Body of pancreas (tissue), 4 donors: ENCODE results near the gene SLC7A4. TPM values are rescaled to one million over a fixed set of nuclear protein-coding genes. Genes with fewer than 3 reads are reported as not detected.
"Not testable (repeated sequence)": the region's sequence is repeated elsewhere in the genome, so short reads cannot be mapped to it uniquely, and the experiment has no call there.

Source experiments
- ATAC-seq: fragments of 150-250 bp; one replicate; pipeline ENCODE4 v1.9.1; 2016
- DNase-seq, 4 donors: peaks; one replicate each; pipeline ENCODE4 v3.0.0-alpha.2; 2019
- H3K27ac ChIP-seq, 4 donors: fragments of 200-600 bp; sonication (generic); 1 replicate in 3 of 4; 2 replicates in 1 of 4; pipeline versions ENCODE4 v1.5.1 to v1.6.1; 2016 to 2019; ENCODE audit warnings: mild to moderate bottlenecking in 1 of 4, mixed read lengths in 1 of 4, moderate library complexity in 1 of 4
- H3K27me3 ChIP-seq, 2 donors: fragments of 200-600 bp; sonication (generic); one replicate each; pipeline ENCODE4 v1.6.0; 2016; ENCODE audit warnings: mild to moderate bottlenecking in 1 of 2
- H3K36me3 ChIP-seq, 2 donors: fragments of 200-600 bp; sonication (generic); replicated peaks in 1 of 2; 2 replicates each; pipeline ENCODE4 v1.5.1; 2016; ENCODE audit warnings: low read depth in 2 of 2; ENCODE audit not compliant: insufficient read depth in 1 of 2
- H3K4me1 ChIP-seq: fragments of 200-600 bp; sonication (generic); one replicate; pipeline ENCODE4 v1.6.0; 2016
- H3K4me3 ChIP-seq, 2 donors: fragments of 200-600 bp; sonication (generic); 1 replicate in 1 of 2; 2 replicates in 1 of 2; pipeline ENCODE4 v1.5.1; 2016 to 2019
- H3K9me3 ChIP-seq, 3 donors: fragments of 200-600 bp; sonication (generic); 1 replicate in 2 of 3; 2 replicates in 1 of 3; pipeline ENCODE4 v1.5.1; 2016
- CTCF ChIP-seq, 7 experiments: fragments of 450-650 bp in 4 of 7; fragments of 200-600 bp in 3 of 7; sonication (generic) in 3 of 7; IDR thresholded peaks; one replicate each; pipeline ENCODE4 v1.5.1; 2016 to 2019; ENCODE audit warnings: antibody characterized with exemption in 7 of 7
- POLR2A ChIP-seq, 3 donors: fragments of 450-650 bp; IDR thresholded peaks; one replicate each; pipeline ENCODE4 v1.6.1; 2016; ENCODE audit warnings: antibody characterized with exemption in 3 of 3, mild to moderate bottlenecking in 2 of 3
- WGBS, 2 donors: methylation state at CpG; one replicate each; pipeline ENCODE4 v1.1.5; 2017; 5-methylcytosine and 5-hydroxymethylcytosine counted together
- intact Hi-C: fragments of 100-400 bp; cut with DNase I; formaldehyde crosslinking; loops from one replicate; pipeline ENCODE4 v1.15.1; 2023
- total RNA-seq, 2 donors: library from RNA; depleted of rRNA; stranded (reverse); fragments of >200 nt; gene quantifications; one replicate each; pipeline ENCODE4 v1.1.0, GENCODE V29; 2016

Gene SLC7A4
- total RNA-seq, 2 donors from 2014 or later = 1.3 to 1.8 TPM

- Histone ChIP-seq H3K4me3 (no peak overlapping the region), H3K9me3 (no peaks in the 10 kb centered on the region), H3K27ac (no peak overlapping the region), H3K36me3 (no peaks in the 10 kb centered on the region), H3K4me1 (peaks cover 16% of the 10 kb centered on the region), H3K27me3 (no peaks in the 10 kb centered on the region)
- ATAC-seq (no peak), DNase-seq (no peak)
- intact Hi-C loops = loop anchor here (10.0 kb wide), 1 partner anchor 48 kb away; the partner anchor contains the start of gene AIFM3
- WGBS, 2 donors = 72 to 76% methylated on average over 10 to 14 of the region's 14 CpGs
- TF ChIP-seq POLR2A (IDR thresholded peaks at IDR 0.05) (no peak), CTCF (IDR thresholded peaks at IDR 0.05) (no peak)
These were observed 19.6 kb downstream of the SLC7A4 start for GRCh38 chr22:21012446-21013407.

- DNase-seq (no peak), ATAC-seq (no peak)
- 72 to 89% methylated on average over 3 of the region's 3 CpGs for WGBS, 2 donors
- H3K27me3 ChIP-seq = no peaks in the 10 kb centered on the region
- H3K9me3 ChIP-seq = no peaks in the 10 kb centered on the region
- H3K27ac ChIP-seq = no peak overlapping the region
- H3K4me3 ChIP-seq = no peak overlapping the region
- peaks cover 16% of the 10 kb centered on the region for H3K4me1 ChIP-seq
- intact Hi-C loops = loop anchor here (10.0 kb wide), 1 partner anchor 46 kb away; the partner anchor contains the start of gene AIFM3
- H3K36me3 ChIP-seq = no peaks in the 10 kb centered on the region
- no peak for TF ChIP-seq CTCF (IDR thresholded peaks at IDR 0.05)
- no peak for TF ChIP-seq POLR2A (IDR thresholded peaks at IDR 0.05)
These were observed 21.8 kb downstream of the SLC7A4 start for GRCh38 chr22:21010426-21011113.

- Histone ChIP-seq H3K9me3 (no peaks in the 10 kb centered on the region), H3K4me3 (no peak overlapping the region), H3K36me3 (no peaks in the 10 kb centered on the region), H3K4me1 (peaks cover 11% of the 10 kb centered on the region), H3K27ac (no peak overlapping the region), H3K27me3 (no peaks in the 10 kb centered on the region)
- ATAC-seq (peak; percentile 45), DNase-seq (peak; percentile 49 to 64 (median 56))
- TF ChIP-seq POLR2A (IDR thresholded peaks at IDR 0.05) (no peak), CTCF (IDR thresholded peaks at IDR 0.05) (no peak)
- WGBS, 2 donors = 45 to 59% methylated on average over 10 of the region's 10 CpGs
- intact Hi-C loops = loop anchor here (10.0 kb wide), 1 partner anchor 45 kb away; the partner anchor contains the start of gene AIFM3
These were observed 22.5 kb downstream of the SLC7A4 start for GRCh38 chr22:21009638-21010425.

GRCh38 chr22:21009208-21009607 is 23.2 kb downstream of the SLC7A4 start:
- H3K4me1 ChIP-seq, H3K27me3 ChIP-seq, H3K27ac ChIP-seq, DNase-seq, H3K4me3 ChIP-seq, intact Hi-C loops, H3K9me3 ChIP-seq, H3K36me3 ChIP-seq, ATAC-seq: not testable (repeated sequence)
- whole genome bisulfite sequencing, 2 donors = 83% methylated on average over 11 to 13 of the region's 13 CpGs
